Smooth muscle cell (in vitro differentiated cells): ENCODE data around the gene IRF7. TPM values are rescaled to one million over a fixed set of nuclear protein-coding genes. Genes with fewer than 3 reads are reported as not detected.

ENCODE experiments used
- DNase-seq: peaks from one replicate; lab custom pipeline; 2025; ENCODE audit not compliant: unreplicated experiment; lab: John Stamatoyannopoulos, UW
- H2AFZ ChIP-seq: fragments of 200-600 bp; sonication (generic); 2 replicates; pipeline ENCODE4 v1.6.0; 2016; ENCODE audit warnings: antibody characterized with exemption, low read depth, mild to moderate bottlenecking
- H3F3A ChIP-seq: fragments of 200-600 bp; sonication (generic); 2 replicates; pipeline ENCODE4 v1.6.0; 2017; ENCODE audit warnings: antibody characterized with exemption, low read depth
- H3K27ac ChIP-seq: fragments of 200-600 bp; sonication (generic); 2 replicates; pipeline ENCODE4 v1.5.1; 2016; ENCODE audit warnings: low read depth, mild to moderate bottlenecking
- H3K27me3 ChIP-seq: fragments of 200-600 bp; sonication (generic); 2 replicates; pipeline ENCODE4 v1.6.1; 2016; ENCODE audit warnings: low read depth, mild to moderate bottlenecking
- H3K36me3 ChIP-seq: fragments of 200-600 bp; sonication (generic); 2 replicates; pipeline ENCODE4 v1.5.1; 2016; ENCODE audit warnings: low read depth
- H3K4me1 ChIP-seq: fragments of 200-600 bp; sonication (generic); 2 replicates; pipeline ENCODE4 v1.5.1; 2016; ENCODE audit warnings: low read depth
- H3K4me2 ChIP-seq: fragments of 200-600 bp; sonication (generic); 2 replicates; pipeline ENCODE4 v1.6.0; 2016; ENCODE audit warnings: mild to moderate bottlenecking
- H3K4me3 ChIP-seq: fragments of 200-600 bp; sonication (generic); 2 replicates; pipeline ENCODE4 v1.5.1; 2016; ENCODE audit warnings: mild to moderate bottlenecking
- H3K79me2 ChIP-seq: fragments of 200-600 bp; sonication (generic); 2 replicates; pipeline ENCODE4 v1.6.0; 2016; ENCODE audit warnings: low read depth, mild to moderate bottlenecking
- H3K9ac ChIP-seq: fragments of 200-600 bp; sonication (generic); 2 replicates; pipeline ENCODE4 v1.6.0; 2016; ENCODE audit warnings: low read depth
- H3K9me3 ChIP-seq: fragments of 200-600 bp; sonication (generic); replicated peaks from 2 replicates; pipeline ENCODE4 v1.5.1; 2016; ENCODE audit warnings: low read depth
- H4K20me1 ChIP-seq: fragments of 200-600 bp; sonication (generic); 2 replicates; pipeline ENCODE4 v1.6.0; 2016; ENCODE audit warnings: low read depth
- CTCF ChIP-seq: fragments of 200-600 bp; sonication (generic); IDR thresholded peaks from 2 replicates; pipeline ENCODE4 v1.5.1; 2017; ENCODE audit warnings: borderline replicate concordance, mild to moderate bottlenecking, antibody characterized with exemption; ENCODE audit not compliant: insufficient read depth, poor library complexity, severe bottlenecking
- WGBS: methylation state at CpG from one replicate; pipeline ENCODE4 v1.1.7; 2016; ENCODE audit warnings: low lambda C conversion rate; 5-methylcytosine and 5-hydroxymethylcytosine counted together
- polyA plus RNA-seq: library from polyadenylated mRNA; unstranded; fragments of >200 nt; fragmentation: Nextera tagmentation; extraction: Ambion mirVana; gene quantifications from 2 replicates; pipeline ENCODE4 v1.2.1, GENCODE V29; 2016
- total RNA-seq: library from RNA; depleted of rRNA; stranded (reverse); fragments of >200 nt; gene quantifications from 2 replicates; pipeline ENCODE4 v1.2.3, GENCODE V29; 2014

Gene IRF7
- total and polyA plus RNA-seq, 2 experiments from 2014 or later = 7.1 to 14.3 TPM

DNA sequence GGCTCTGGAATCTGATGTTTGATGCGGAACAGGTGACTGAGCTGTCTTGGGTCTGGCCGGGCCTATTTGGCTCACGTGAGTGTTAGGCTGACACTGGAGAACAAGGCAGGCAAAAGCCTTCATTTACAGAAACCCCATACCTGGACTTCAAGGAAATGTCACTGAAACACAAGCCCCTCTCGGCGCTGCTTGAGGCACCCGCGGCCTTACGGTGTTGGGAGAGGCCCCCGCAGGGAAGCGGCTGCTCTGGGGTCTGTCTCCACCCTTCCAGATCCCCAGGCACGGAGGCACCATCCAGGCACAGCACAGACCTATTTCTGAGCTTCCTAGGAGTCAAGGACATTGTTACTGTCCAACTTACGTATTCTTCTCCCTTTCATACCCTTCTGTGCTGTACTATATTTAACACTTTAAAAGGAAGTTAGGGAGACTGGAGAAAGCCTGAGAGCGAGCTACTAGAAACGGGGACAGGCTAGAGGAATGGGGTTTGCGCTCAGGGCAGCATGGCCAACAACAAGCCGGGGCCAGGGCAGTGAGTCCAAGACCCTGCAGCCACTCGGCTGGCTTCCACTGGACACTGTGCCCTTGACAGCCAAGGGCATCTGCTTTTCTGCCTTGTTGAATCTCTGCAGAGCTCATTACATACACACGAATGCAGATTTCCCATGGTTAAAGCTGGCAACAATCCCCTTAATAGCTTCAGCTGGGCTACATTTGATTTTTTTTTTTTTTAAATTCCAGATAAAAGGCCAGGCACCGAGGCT lies 45.1 kb upstream of the IRF7 start:
- Histone ChIP-seq H3K9ac (no peak overlapping the region), H3K4me2 (no peak overlapping the region), H3K27me3 (no peaks in the 10 kb centered on the region), H3K9me3 (no peaks in the 10 kb centered on the region), H3K36me3 (no peaks in the 10 kb centered on the region), H2AFZ (no peak overlapping the region), H3K4me3 (no peak overlapping the region), H3K4me1 (no peaks in the 10 kb centered on the region), H3K27ac (no peak overlapping the region), H3K79me2 (no peaks in the 10 kb centered on the region), H3F3A (no peaks in the 10 kb centered on the region), H4K20me1 (peaks cover 56% of the 10 kb centered on the region)
- no peak for DNase-seq
- 91% methylated on average over 19 of the region's 19 CpGs for WGBS
- no peak for TF ChIP-seq CTCF

DNA sequence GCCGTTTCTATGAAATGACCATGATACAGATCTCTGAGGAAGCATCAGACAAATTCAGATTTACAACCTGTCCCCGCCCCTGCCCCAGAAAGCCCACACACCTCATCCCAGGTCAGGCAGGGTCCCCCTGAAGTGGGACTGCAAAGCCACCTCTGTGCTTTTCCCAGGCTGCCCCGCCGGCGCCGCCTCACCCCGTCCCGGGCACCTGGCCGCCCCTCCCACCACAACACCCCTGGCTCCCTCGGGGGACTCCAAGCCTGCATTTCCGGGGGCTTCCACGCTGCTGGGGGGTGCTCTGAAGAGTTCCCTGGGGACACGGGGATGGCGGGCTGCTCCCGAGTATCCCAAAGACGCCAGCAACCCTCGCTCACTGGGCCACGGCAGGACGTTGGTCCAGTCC lies 44.5 kb upstream of the IRF7 start:
- H3F3A ChIP-seq = no peaks in the 10 kb centered on the region
- no peaks in the 10 kb centered on the region for H3K9me3 ChIP-seq
- 95% methylated on average over 16 of the region's 19 CpGs for WGBS
- no peak for TF ChIP-seq CTCF
- H3K4me3 ChIP-seq = no peak overlapping the region
- no peak overlapping the region for H3K9ac ChIP-seq
- DNase-seq = no peak
- H3K4me2 ChIP-seq = no peak overlapping the region
- no peaks in the 10 kb centered on the region for H3K27me3 ChIP-seq
- H3K36me3 ChIP-seq = no peaks in the 10 kb centered on the region
- H4K20me1 ChIP-seq = peaks cover 52% of the 10 kb centered on the region
- H3K4me1 ChIP-seq = no peaks in the 10 kb centered on the region
- H2AFZ ChIP-seq = no peak overlapping the region
- H3K79me2 ChIP-seq = no peaks in the 10 kb centered on the region
- no peak overlapping the region for H3K27ac ChIP-seq

DNA sequence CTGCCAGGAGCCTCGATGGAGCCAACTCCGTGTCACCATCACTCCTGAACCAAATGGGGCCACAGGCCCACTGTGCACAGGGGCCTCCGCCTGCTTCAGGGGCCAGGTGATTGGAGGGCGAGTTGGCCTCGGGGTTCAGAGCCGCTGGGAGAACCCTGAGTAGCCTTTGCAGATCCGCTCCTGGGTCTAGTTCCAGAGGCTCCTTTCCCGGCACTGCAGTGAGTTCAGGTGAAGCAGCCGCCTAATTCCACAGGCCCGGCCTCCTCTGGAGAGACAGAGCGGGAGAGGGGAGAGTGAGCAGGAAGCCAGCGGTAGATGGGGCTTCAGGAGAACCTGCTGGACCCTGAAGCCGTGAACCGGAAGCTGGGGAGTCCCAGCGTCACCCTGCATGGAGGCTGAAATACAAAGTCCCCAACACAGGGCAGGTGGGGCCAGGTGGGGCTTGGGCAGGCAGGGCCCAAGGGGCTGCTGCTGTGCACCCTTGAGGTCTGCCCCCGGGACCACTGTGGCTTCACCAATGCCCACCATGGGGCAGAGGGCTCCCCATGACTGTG lies 43.9 kb upstream of the IRF7 start:
- H3K27me3 ChIP-seq = no peaks in the 10 kb centered on the region
- no peak overlapping the region for H3K9ac ChIP-seq
- no peaks in the 10 kb centered on the region for H3F3A ChIP-seq
- H3K4me2 ChIP-seq = no peak overlapping the region
- H3K27ac ChIP-seq = no peak overlapping the region
- no peaks in the 10 kb centered on the region for H3K4me1 ChIP-seq
- no peaks in the 10 kb centered on the region for H3K36me3 ChIP-seq
- 96% methylated on average over 16 of the region's 16 CpGs for WGBS
- no peak for TF ChIP-seq CTCF
- DNase-seq = no peak
- H3K4me3 ChIP-seq = no peak overlapping the region
- H3K79me2 ChIP-seq = no peaks in the 10 kb centered on the region
- no peak overlapping the region for H2AFZ ChIP-seq
- peaks cover 54% of the 10 kb centered on the region for H4K20me1 ChIP-seq
- no peaks in the 10 kb centered on the region for H3K9me3 ChIP-seq

DNA sequence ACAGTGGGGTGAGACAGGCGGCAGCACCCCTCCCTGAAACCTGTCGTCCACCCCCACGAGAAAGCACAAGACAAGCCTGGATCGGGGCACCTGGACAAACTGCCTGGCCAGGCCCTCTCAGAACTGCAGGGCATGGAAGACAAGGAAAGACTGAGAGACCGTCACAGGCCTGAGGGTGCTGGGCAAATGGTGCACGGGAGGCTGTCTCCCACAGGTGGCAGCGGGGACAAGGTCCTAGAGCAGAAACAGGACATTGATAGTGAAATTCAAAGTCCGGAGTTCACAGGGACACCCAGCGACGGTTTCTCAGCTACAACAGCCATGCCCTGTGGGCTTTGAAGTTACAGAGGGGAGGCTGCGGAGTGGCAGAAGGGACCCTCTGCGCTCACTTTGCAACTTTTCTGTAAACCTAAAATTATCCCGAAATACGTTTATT lies 42.0 kb upstream of the IRF7 start:
- no peaks in the 10 kb centered on the region for H3K4me1 ChIP-seq
- H3K27me3 ChIP-seq = no peaks in the 10 kb centered on the region
- no peaks in the 10 kb centered on the region for H3K79me2 ChIP-seq
- no peak for TF ChIP-seq CTCF
- H3F3A ChIP-seq = no peaks in the 10 kb centered on the region
- peaks cover 45% of the 10 kb centered on the region for H4K20me1 ChIP-seq
- no peak for DNase-seq
- H3K4me3 ChIP-seq = no peak overlapping the region
- H3K4me2 ChIP-seq = no peak overlapping the region
- no peaks in the 10 kb centered on the region for H3K36me3 ChIP-seq
- no peak overlapping the region for H3K9ac ChIP-seq
- no peak overlapping the region for H2AFZ ChIP-seq
- H3K27ac ChIP-seq = no peak overlapping the region
- WGBS = 97% methylated on average over 14 of the region's 14 CpGs
- H3K9me3 ChIP-seq = no peaks in the 10 kb centered on the region
